Stomach (tissue), 4 donors: ENCODE measurements around the gene SPDYC.

ENCODE experiments used
- CTCF ChIP-seq, 7 experiments: fragments of 450-650 bp in 4 of 7; fragments of 200-600 bp in 3 of 7; sonication (generic) in 3 of 7; IDR thresholded peaks; one replicate each; pipeline ENCODE4 v1.5.1; 2016 to 2019; ENCODE audit warnings: antibody characterized with exemption in 7 of 7, control low read depth in 2 of 7, mild to moderate bottlenecking in 1 of 7
- POLR2A ChIP-seq, 4 donors: fragments of 450-650 bp; IDR thresholded peaks; one replicate each; pipeline ENCODE4 v1.6.1; 2016; ENCODE audit warnings: antibody characterized with exemption in 4 of 4, control low read depth in 2 of 4, mild to moderate bottlenecking in 1 of 4, moderate library complexity in 1 of 4

- TF ChIP-seq CTCF (IDR thresholded peaks at IDR 0.05) (no peak), POLR2A (IDR thresholded peaks at IDR 0.05) (no peak)
Observed at GRCh38 chr11:65129649-65130441, 40.2 kb upstream of the SPDYC start.
